Activated gamma-delta T cell treated with anti-CD3 and anti-CD28 coated beads, Interleukin-2, amount 50 U/mL, for 16 hours (primary cell): ENCODE results near the gene PODNL1.
A peak's percentile ranks its signal among the peaks of the same experiment; 100 is the strongest.

Source experiments
- DNase-seq: peaks from one replicate; pipeline ENCODE4 v3.0.0-alpha.2; 2020; ENCODE audit warnings: low read depth

The PODNL1 gene

GRCh38 chr19:13890136-13890535 lies 48.1 kb downstream of the PODNL1 start:
- DNase-seq, result no peak

GRCh38 chr19:13888281-13888680 lies 49.9 kb downstream of the PODNL1 start:
- no peak for DNase-seq

GRCh38 chr19:13887517-13887916 lies 50.7 kb downstream of the PODNL1 start:
- no peak for DNase-seq

- peak; percentile 48 for DNase-seq
Measured at GRCh38 chr19:13887018-13887436, 51.2 kb downstream of the PODNL1 start.

- DNase-seq, result no peak
Measured at GRCh38 chr19:13885826-13886365, 52.3 kb downstream of the PODNL1 start.

- no peak for DNase-seq
Measured at GRCh38 chr19:13884726-13885591, 53.3 kb downstream of the PODNL1 start.

GRCh38 chr19:13883516-13884064 lies 54.6 kb downstream of the PODNL1 start:
- no peak for DNase-seq

GRCh38 chr19:13882836-13883235 lies 55.4 kb downstream of the PODNL1 start:
- no peak for DNase-seq

GRCh38 chr19:13882419-13882795 lies 55.8 kb downstream of the PODNL1 start:
- no peak for DNase-seq

GRCh38 chr19:13881692-13882418 lies 56.4 kb downstream of the PODNL1 start:
- DNase-seq, result no peak

- DNase-seq, result no peak
Measured at GRCh38 chr19:13881251-13881691, 56.9 kb downstream of the PODNL1 start.
